Large intestine (tissue), 3 donors: Measurements from ENCODE around the gene NDC1. TPM values are rescaled to one million over a fixed set of nuclear protein-coding genes. Genes with fewer than 3 reads are reported as not detected.

Experiments used
- DNase-seq, 2 donors: peaks; one replicate each; pipeline versions ENCODE4 v3.0.0 to v3.0.0-alpha.2; 2013
- H3K27ac ChIP-seq: one replicate; pipeline ENCODE4 v1.5.1; 2013; ENCODE audit warnings: low read length
- H3K27me3 ChIP-seq: 2 replicates; pipeline ENCODE4 v1.6.1; 2013; ENCODE audit warnings: low read length; ENCODE audit not compliant: control insufficient read depth, insufficient read depth
- H3K36me3 ChIP-seq: 2 replicates; pipeline ENCODE4 v1.6.1; 2013; ENCODE audit warnings: low read length; ENCODE audit not compliant: control insufficient read depth, insufficient read depth
- H3K4me1 ChIP-seq: one replicate; pipeline ENCODE4 v1.6.1; 2013; ENCODE audit warnings: low read length; ENCODE audit not compliant: control insufficient read depth, insufficient read depth
- H3K4me3 ChIP-seq: one replicate; pipeline ENCODE4 v1.5.1; 2013; ENCODE audit warnings: low read length
- H3K9me3 ChIP-seq: one replicate; pipeline ENCODE4 v1.6.1; 2013; ENCODE audit warnings: mild to moderate bottlenecking, low read depth, low read length, moderate library complexity; ENCODE audit not compliant: control insufficient read depth
- WGBS: methylation state at CpG from one replicate; pipeline ENCODE4 v1.1.5; 2013; ENCODE audit warnings: low lambda C conversion rate; ENCODE audit not compliant: insufficient coverage; 5-methylcytosine and 5-hydroxymethylcytosine counted together
- polyA plus RNA-seq: library from polyadenylated mRNA; unstranded; fragments of 120-200 nt; gene quantifications from one replicate; pipeline ENCODE4 v1.2.1, GENCODE V29; 2013

NDC1 gene
- polyA plus RNA-seq, 1 donor = 16.7 TPM

DNA sequence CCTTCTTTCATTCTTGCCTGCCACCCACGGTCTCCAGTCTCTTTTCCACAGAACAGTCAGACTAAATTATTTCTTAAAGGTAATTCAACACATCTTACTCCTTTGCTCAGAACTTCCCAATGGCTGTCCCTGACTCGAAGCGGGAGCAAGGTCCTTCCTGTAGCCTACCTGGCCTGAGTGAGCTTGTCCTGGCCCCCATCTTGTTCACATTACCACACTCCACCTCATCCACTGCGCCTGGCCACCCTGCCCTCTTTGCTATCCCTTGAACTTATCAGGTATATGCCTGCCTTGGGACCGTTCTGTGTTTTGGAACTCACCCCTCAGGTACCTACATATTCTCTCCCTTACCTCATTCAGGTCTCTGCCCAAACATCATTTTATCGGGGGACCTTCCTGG is 85.8 kb downstream of the NDC1 start:
- H3K36me3 ChIP-seq = no peaks in the 10 kb centered on the region
- no peak for DNase-seq
- peaks cover 5% of the 10 kb centered on the region for H3K27me3 ChIP-seq
- no peaks in the 10 kb centered on the region for H3K4me1 ChIP-seq
- no peak overlapping the region for H3K27ac ChIP-seq
- H3K9me3 ChIP-seq = no peaks in the 10 kb centered on the region
- 80% methylated on average over 1 of the region's 6 CpGs for WGBS
- H3K4me3 ChIP-seq = no peak overlapping the region

- Histone ChIP-seq H3K36me3 (no peaks in the 10 kb centered on the region), H3K4me3 (no peak overlapping the region), H3K27ac (no peak overlapping the region), H3K9me3 (no peaks in the 10 kb centered on the region), H3K4me1 (no peaks in the 10 kb centered on the region), H3K27me3 (peaks cover 15% of the 10 kb centered on the region)
- no peak for DNase-seq
- no CpG with 5 or more reads among the region's 8 CpGs for WGBS
Observed at GRCh38 chr1:53747841-53748240, 90.3 kb downstream of the NDC1 start.

- H3K27me3 ChIP-seq = peaks cover 67% of the 10 kb centered on the region
- WGBS = no CpG with 5 or more reads among the region's 8 CpGs
Observed at GRCh38 chr1:53740621-53741105, 97.4 kb downstream of the NDC1 start.

DNA sequence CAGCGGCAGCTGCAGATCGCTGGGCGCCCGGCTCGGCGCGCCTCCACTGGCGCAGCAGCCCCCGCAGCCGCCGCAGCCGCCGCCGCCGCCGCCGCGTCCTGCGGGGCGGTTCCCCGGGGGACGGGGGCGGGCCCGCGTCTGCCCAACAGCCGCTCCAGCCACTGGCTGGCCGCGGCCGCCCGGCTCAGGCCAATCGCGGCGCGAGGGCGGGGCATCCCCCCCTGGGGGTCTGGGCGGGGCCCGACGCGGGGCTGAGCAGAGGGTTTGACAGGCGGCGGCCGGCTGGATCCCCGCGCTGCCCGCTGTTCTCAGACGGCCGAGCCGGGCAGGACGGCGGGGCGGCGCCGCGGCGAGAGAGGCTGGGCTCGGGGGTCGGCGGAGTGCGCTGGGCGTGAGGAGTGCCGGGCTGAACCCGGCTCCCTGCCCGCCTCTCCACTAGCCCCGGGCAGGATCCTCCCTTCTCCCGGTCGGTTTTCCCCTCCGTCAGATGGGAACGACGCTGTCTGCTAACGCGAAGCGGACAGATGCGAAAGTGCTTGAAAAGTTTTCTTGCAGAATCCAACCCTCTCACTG is 98.9 kb downstream of the NDC1 start, which contains the start of gene GLIS1:
GLIS1 (minus strand) TSS at position 56 of the 573 bp plus-strand sequence. CDS start 1,100 bp downstream, outside the sequence.
- peak within 1 kb of the TSS; percentile 24 for H3K4me3 ChIP-seq
- WGBS = no CpG with 5 or more reads among the region's 73 CpGs
- peaks cover 5% of the 10 kb centered on the region for H3K9me3 ChIP-seq
- H3K27ac ChIP-seq = no peak within 1 kb of the TSS
- no peaks in the 10 kb centered on the region for H3K36me3 ChIP-seq
- H3K27me3 ChIP-seq = peaks cover 81% of the 10 kb centered on the region
- H3K4me1 ChIP-seq = peaks cover 7% of the 10 kb centered on the region
- peak; percentile 36 to 80 for DNase-seq

More at GRCh38 chr1:53740621-53741105, 97.4 kb downstream of the NDC1 start:
- peaks cover 7% of the 10 kb centered on the region for H3K4me1 ChIP-seq
- DNase-seq = no peak
- no peak overlapping the region for H3K27ac ChIP-seq
- H3K36me3 ChIP-seq = no peaks in the 10 kb centered on the region
- peaks cover 5% of the 10 kb centered on the region for H3K9me3 ChIP-seq
- no peak overlapping the region for H3K4me3 ChIP-seq

DNA sequence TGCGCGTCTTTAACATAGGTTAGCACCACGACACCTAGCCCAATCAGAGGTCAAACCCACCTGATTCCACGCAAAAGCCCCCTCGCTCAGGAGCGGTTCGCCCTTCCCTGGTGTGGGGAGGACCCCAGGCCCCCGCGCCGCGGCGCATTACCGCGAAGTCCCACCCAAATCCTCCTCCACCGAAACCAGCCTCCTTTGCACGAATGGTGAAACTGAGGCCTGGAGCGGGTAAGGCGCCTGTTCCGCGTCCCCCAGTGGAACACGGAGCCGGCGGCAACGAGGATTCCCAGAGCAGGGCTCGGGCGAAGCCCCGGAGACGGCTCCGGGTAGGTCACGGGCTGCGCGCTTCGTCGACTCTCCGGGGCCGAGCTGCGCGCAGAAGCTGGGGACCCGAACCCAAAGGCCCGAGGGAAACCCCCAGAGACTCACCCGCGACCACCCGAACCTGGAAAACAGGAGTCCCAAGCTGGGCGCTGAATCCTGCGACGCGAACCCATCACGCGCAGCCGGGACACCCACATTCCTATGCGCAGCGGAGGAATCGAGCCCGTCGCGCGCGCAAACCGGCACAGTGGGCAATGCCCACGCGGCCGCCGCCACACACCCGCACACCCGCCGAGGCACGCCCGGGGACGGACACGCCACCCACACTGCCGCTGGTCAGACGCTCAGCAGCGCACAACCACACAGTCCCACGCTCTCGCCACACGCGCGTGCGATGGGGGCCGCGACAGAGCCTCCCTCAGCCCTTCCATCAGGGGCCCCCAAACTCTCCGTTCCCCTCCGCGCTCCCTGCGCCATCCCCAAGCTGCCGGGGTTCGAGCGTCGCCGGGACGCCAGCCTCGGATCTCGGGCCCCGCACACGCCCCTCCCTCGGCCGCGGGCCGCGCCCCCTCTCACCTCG is 99.6 kb downstream of the NDC1 start:
- DNase-seq = no peak
- peaks cover 5% of the 10 kb centered on the region for H3K9me3 ChIP-seq
- peaks cover 84% of the 10 kb centered on the region for H3K27me3 ChIP-seq
- H3K27ac ChIP-seq = no peak overlapping the region
- WGBS = no CpG with 5 or more reads among the region's 101 CpGs
- peak overlapping the region; percentile 24 for H3K4me3 ChIP-seq
- H3K36me3 ChIP-seq = no peaks in the 10 kb centered on the region
- peaks cover 7% of the 10 kb centered on the region for H3K4me1 ChIP-seq

GRCh38 chr1:53737648-53738204 is 100.4 kb downstream of the NDC1 start:
- Histone ChIP-seq H3K36me3 (no peaks in the 10 kb centered on the region), H3K27ac (no peak overlapping the region), H3K9me3 (peaks cover 5% of the 10 kb centered on the region), H3K4me1 (peaks cover 7% of the 10 kb centered on the region), H3K27me3 (peaks cover 76% of the 10 kb centered on the region), H3K4me3 (no peak overlapping the region)
- peak in 1 of 2 donors; percentile 11 for DNase-seq
- WGBS = no CpG with 5 or more reads among the region's 58 CpGs

DNA sequence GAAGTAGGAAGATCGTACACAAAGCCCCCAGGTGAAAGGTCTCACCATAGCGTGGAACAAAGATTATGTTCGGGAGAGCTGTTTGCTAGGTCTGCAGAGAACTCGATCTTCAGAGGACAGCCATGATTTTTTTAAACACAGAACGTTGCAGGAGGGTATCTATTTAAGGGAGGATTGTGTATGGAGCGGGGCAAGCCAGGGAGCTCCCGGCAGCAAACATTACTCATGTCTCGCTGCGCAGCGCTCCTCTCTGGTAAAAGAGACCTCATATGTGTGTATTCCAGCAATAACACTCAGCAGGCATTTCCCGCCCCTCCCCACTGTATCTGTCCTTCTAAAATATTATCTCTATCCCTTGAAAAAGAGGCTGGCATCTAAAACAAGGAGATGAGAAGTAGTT is 101.8 kb downstream of the NDC1 start:
- no CpG with 5 or more reads among the region's 11 CpGs for WGBS
- Histone ChIP-seq H3K36me3 (no peaks in the 10 kb centered on the region), H3K4me3 (no peak overlapping the region), H3K27me3 (peaks cover 71% of the 10 kb centered on the region), H3K27ac (no peak overlapping the region), H3K4me1 (peaks cover 7% of the 10 kb centered on the region), H3K9me3 (peaks cover 5% of the 10 kb centered on the region)
- no peak for DNase-seq

GRCh38 chr1:53735681-53736080 is 102.4 kb downstream of the NDC1 start:
- H3K9me3 ChIP-seq = peaks cover 5% of the 10 kb centered on the region
- no peak for DNase-seq
- no peak overlapping the region for H3K27ac ChIP-seq
- no CpG with 5 or more reads among the region's 5 CpGs for WGBS
- H3K4me3 ChIP-seq = no peak overlapping the region
- H3K27me3 ChIP-seq = peaks cover 70% of the 10 kb centered on the region
- H3K4me1 ChIP-seq = peaks cover 7% of the 10 kb centered on the region
- no peaks in the 10 kb centered on the region for H3K36me3 ChIP-seq

DNA sequence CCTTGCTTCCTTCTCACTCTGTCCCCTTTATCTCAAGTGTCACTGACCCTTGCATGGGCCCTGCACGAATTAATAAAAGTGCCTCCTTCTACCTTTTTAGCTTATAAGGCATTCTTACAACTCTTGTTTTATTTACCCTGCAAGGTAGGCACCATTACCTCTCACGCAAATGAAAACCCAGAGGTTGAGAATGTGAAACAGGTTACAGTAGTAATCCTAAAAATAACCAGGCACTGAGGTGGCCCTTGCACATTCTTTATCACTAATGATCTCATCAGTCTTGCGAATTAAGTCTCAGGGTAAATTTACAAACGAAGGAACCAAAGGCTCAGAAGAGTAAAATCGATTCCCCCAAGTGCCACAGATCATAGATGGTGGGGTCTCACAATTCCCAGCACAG is 102.8 kb downstream of the NDC1 start:
- DNase-seq = no peak
- no peak overlapping the region for H3K4me3 ChIP-seq
- H3K4me1 ChIP-seq = peaks cover 7% of the 10 kb centered on the region
- H3K27me3 ChIP-seq = peaks cover 65% of the 10 kb centered on the region
- no peak overlapping the region for H3K27ac ChIP-seq
- peaks cover 5% of the 10 kb centered on the region for H3K9me3 ChIP-seq
- H3K36me3 ChIP-seq = no peaks in the 10 kb centered on the region
- WGBS = 40% methylated on average over 1 of the region's 5 CpGs

DNA sequence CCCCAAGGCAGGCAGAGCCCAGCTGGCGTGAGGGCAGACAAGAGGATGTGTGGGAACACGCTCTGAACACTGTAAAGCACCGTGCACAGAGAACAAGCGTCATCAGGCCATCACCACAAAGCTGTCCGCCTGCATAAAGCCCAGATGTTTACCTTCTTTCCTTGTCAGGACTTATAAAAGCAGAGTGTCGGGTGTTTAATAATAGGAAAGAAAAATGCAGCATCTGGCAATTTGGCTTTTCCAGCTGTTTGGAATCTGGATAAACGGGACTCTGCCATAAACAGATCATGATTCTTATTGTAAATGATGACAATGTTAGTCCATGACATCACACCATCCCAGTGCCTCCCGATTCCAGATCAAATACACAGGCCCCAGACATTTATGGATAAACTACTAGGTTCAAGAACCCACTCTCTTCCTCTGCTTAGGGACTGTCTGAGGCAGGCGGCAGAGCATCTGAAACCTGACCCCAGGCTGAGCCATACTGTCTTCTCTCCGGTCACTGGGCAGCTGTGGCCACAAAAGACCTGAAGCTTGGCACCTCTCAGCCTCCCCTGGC is 103.4 kb downstream of the NDC1 start:
- Histone ChIP-seq H3K27me3 (peaks cover 60% of the 10 kb centered on the region), H3K9me3 (peaks cover 5% of the 10 kb centered on the region), H3K36me3 (no peaks in the 10 kb centered on the region), H3K27ac (no peak overlapping the region), H3K4me3 (no peak overlapping the region), H3K4me1 (peaks cover 7% of the 10 kb centered on the region)
- WGBS = no CpG with 5 or more reads among the region's 10 CpGs
- no peak for DNase-seq
